WERI-Rb-1 (cell line): ENCODE measurements around the gene TMEM161B.

Experiments
- DNase-seq: peaks from one replicate; pipeline ENCODE4 v3.0.0-alpha.2; 2020
- H3K27ac ChIP-seq: fragments of 250-450 bp; sonication (Bioruptor Pico); 2 replicates; pipeline ENCODE4 v1.5.1; 2020; ENCODE audit warnings: mild to moderate bottlenecking, moderate library complexity
- H3K27me3 ChIP-seq: fragments of 250-450 bp; sonication (Bioruptor Pico); 2 replicates; pipeline ENCODE4 v1.5.1; 2021; ENCODE audit warnings: mild to moderate bottlenecking, low read depth, moderate library complexity; ENCODE audit not compliant: insufficient read depth, severe bottlenecking
- H3K36me3 ChIP-seq: fragments of 250-450 bp; sonication (Bioruptor Pico); 2 replicates; pipeline ENCODE4 v1.5.1; 2020; ENCODE audit warnings: mild to moderate bottlenecking, moderate library complexity
- H3K4me3 ChIP-seq: 2 replicates; pipeline ENCODE4 v1.5.1; 2011; ENCODE audit warnings: low read depth, mild to moderate bottlenecking, control low read depth, low read length
- H3K9me3 ChIP-seq: fragments of 250-450 bp; sonication (Bioruptor Pico); 2 replicates; pipeline ENCODE4 v1.5.1; 2021; ENCODE audit warnings: mild to moderate bottlenecking, moderate library complexity; ENCODE audit not compliant: severe bottlenecking
- CTCF ChIP-seq: IDR thresholded peaks from 2 replicates; pipeline ENCODE4 v1.5.1; 2011; ENCODE audit warnings: low read depth, mild to moderate bottlenecking, control low read depth, inconsistent platforms, low read length

TMEM161B gene

GRCh38 chr5:88226881-88227450 lies 41.7 kb downstream of the TMEM161B start:
- no peak for TF ChIP-seq CTCF
- Histone ChIP-seq H3K27me3 (no peaks in the 10 kb centered on the region), H3K9me3 (no peaks in the 10 kb centered on the region), H3K36me3 (peaks cover 6% of the 10 kb centered on the region), H3K27ac (no peak overlapping the region), H3K4me3 (no peak overlapping the region)
- DNase-seq: no peak

DNA sequence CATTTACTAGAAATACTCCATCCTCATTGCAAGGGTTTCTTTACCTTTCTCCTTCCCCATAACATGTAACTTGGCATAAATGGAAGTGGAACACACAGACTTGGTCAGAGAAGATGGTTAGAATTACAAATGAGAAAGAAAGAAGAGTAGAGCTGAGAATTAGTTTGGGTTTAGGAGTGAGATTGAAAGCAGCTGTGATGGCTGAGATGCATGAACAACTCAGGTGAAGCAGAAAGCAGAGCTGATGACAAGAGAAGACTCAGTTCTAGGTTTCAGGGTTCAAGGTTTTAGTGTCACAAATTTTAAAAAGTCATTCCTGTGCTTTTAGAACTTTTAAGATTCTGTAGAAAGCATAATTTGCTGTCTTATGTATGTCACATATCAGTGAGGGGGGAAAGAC lies 54.0 kb downstream of the TMEM161B start:
- DNase-seq: no peak
- Histone ChIP-seq H3K4me3 (no peak overlapping the region), H3K27ac (no peak overlapping the region), H3K9me3 (no peaks in the 10 kb centered on the region), H3K36me3 (peaks cover 6% of the 10 kb centered on the region), H3K27me3 (no peaks in the 10 kb centered on the region)
- no peak for TF ChIP-seq CTCF

DNA sequence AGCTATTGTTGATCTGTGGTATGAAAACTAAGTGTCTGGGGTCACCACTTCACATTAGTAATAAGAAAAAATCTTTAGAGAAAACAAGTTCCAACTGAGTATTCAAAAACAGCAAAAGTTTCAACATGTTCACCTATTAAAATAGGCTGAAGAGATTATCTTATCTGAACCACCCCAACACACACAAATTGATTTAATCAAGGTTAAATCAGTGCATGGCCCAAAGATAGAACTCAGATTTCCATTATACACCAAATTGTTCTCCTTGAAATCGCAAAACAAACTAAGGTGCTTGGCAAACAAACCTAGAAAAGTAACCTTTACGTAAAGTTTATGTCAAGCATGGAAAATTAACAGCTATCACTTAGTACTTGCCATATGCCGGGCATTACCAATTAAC lies 61.1 kb downstream of the TMEM161B start:
- Histone ChIP-seq H3K36me3 (peaks cover 3% of the 10 kb centered on the region; the same call in 1 of the 2 replicates), H3K4me3 (no peak overlapping the region), H3K27ac (no peak overlapping the region), H3K9me3 (no peaks in the 10 kb centered on the region), H3K27me3 (no peaks in the 10 kb centered on the region)
- no peak for TF ChIP-seq CTCF
- no peak for DNase-seq

GRCh38 chr5:88203981-88204750 lies 64.5 kb downstream of the TMEM161B start:
- H3K4me3 ChIP-seq: no peak overlapping the region
- H3K27ac ChIP-seq: no peak overlapping the region
- H3K9me3 ChIP-seq: no peaks in the 10 kb centered on the region
- TF ChIP-seq CTCF: no peak
- DNase-seq: no peak
- H3K27me3 ChIP-seq: no peaks in the 10 kb centered on the region
- peaks cover 7% of the 10 kb centered on the region for H3K36me3 ChIP-seq

DNA sequence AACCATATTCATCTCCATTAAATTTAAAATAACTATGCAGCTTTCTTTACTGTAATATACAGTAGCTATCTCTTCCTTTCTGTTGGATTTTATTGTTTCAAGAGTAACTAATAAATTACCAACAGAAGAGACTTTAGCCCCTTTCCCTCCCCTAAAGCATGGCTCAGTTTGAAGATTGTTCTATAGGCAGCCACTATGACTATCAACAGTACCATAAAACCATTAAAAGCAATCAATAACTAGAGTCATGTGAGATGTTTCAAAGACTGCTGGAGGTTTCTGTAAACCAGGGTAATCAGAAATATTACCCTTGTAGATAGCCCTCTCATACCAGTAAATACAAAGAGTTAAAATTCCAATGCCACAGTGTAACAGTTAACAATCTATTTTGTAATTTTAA lies 73.0 kb downstream of the TMEM161B start:
- peaks cover 8% of the 10 kb centered on the region for H3K36me3 ChIP-seq
- DNase-seq: no peak
- H3K4me3 ChIP-seq: no peak overlapping the region
- no peak overlapping the region for H3K27ac ChIP-seq
- H3K27me3 ChIP-seq: no peaks in the 10 kb centered on the region
- no peak for TF ChIP-seq CTCF
- no peaks in the 10 kb centered on the region for H3K9me3 ChIP-seq

DNA sequence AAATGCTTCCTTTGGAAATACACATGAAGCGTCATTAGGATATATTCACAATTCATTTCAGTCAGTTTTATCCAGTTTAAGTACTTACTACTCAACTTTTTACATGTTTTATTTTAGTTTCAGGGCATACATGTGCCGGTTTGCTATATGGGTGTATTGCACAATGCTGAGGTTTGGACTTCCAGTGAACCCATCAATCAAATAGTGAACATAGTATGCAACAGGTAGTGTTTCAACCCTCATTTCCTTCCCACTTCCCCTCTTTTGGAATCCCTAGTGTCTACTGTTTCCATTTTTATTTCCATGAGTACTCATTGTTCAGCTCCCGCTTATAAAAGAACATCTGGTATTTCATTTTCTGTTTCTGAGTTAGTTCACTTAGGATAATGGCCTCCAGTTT lies 74.7 kb downstream of the TMEM161B start:
- DNase-seq: no peak
- Histone ChIP-seq H3K27me3 (no peaks in the 10 kb centered on the region), H3K9me3 (peaks cover 4% of the 10 kb centered on the region), H3K4me3 (no peak overlapping the region), H3K36me3 (peaks cover 8% of the 10 kb centered on the region), H3K27ac (no peak overlapping the region)
- no peak for TF ChIP-seq CTCF
